NCI-H460 (cell line): ENCODE measurements around the gene SORBS2. TPM values are rescaled to one million over a fixed set of nuclear protein-coding genes. Genes with fewer than 3 reads are reported as not detected.

Source experiments
- DNase-seq: peaks from one replicate; pipeline ENCODE4 v3.0.0-alpha.2; 2016; ENCODE audit warnings: low read depth; ENCODE audit errors: extremely low read depth
- small RNA-seq, 2 experiments: library from RNA; depleted of rRNA; stranded (forward); fragments of <200 nt; gene quantifications; one replicate each; pipeline ENCODE3, GENCODE V24; 2014
- total RNA-seq: library from RNA; depleted of rRNA; stranded (reverse); fragments of >200 nt; shearing (Covaris generic); gene quantifications from 2 replicates; pipeline ENCODE4 v1.2.3, GENCODE V29; 2014

SORBS2 gene
- total RNA-seq, 1 experiment from 2014 or later, result 23.8 TPM

GRCh38 chr4:185536411-185536709 lies 275.6 kb downstream of the SORBS2 start:
- DNase-seq, result no peak

GRCh38 chr4:185535612-185536410 lies 276.2 kb downstream of the SORBS2 start:
- no peak for DNase-seq

Small RNA genes lying within 50 kb of the gene (small RNA-seq; reads per million reads assigned to genes)
- gene RF00019, result 0 reads per million in 2 experiments
